Testis (tissue), 2 donors: ENCODE measurements around the gene MLH3.

ENCODE experiments used
- POLR2A ChIP-seq: fragments of 450-650 bp; IDR thresholded peaks from one replicate; pipeline ENCODE4 v1.6.1; 2017; ENCODE audit warnings: antibody characterized with exemption, mild to moderate bottlenecking, moderate library complexity
- TF ChIP-seq, protein P1 (sequence below), 3 experiments: fragments of 450-650 bp in 2 of 3; fragments of 200-600 bp in 1 of 3; sonication (generic) in 1 of 3; IDR thresholded peaks; one replicate each; pipeline ENCODE4 v1.5.1; 2016 to 2019; ENCODE audit warnings: antibody characterized with exemption in 3 of 3, mild to moderate bottlenecking in 2 of 3, moderate library complexity in 1 of 3

- TF ChIP-seq, protein P1, sequence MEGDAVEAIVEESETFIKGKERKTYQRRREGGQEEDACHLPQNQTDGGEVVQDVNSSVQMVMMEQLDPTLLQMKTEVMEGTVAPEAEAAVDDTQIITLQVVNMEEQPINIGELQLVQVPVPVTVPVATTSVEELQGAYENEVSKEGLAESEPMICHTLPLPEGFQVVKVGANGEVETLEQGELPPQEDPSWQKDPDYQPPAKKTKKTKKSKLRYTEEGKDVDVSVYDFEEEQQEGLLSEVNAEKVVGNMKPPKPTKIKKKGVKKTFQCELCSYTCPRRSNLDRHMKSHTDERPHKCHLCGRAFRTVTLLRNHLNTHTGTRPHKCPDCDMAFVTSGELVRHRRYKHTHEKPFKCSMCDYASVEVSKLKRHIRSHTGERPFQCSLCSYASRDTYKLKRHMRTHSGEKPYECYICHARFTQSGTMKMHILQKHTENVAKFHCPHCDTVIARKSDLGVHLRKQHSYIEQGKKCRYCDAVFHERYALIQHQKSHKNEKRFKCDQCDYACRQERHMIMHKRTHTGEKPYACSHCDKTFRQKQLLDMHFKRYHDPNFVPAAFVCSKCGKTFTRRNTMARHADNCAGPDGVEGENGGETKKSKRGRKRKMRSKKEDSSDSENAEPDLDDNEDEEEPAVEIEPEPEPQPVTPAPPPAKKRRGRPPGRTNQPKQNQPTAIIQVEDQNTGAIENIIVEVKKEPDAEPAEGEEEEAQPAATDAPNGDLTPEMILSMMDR (IDR thresholded peaks at IDR 0.05): no peak
- TF ChIP-seq POLR2A: no peak
Observed at GRCh38 chr14:75054421-75054820, 3.2 kb upstream of the MLH3 start.
